A549 treated with dexamethasone at 1 μM for 4 hours (cell line): Measurements from ENCODE around the gene PKN1. TPM values are rescaled to one million over a fixed set of nuclear protein-coding genes. Genes with fewer than 3 reads are reported as not detected.

Experiments
- total RNA-seq: library from RNA; stranded (reverse); fragments of 200-300 nt; extraction: Qiagen RNA extraction; gene quantifications from 5 replicates; pipeline ENCODE4 v1.2.3, GENCODE V29; 2022

The PKN1 gene
- 65.6 to 93.4 TPM (median 81.1 TPM) in 5 replicates for total RNA-seq

DNA sequence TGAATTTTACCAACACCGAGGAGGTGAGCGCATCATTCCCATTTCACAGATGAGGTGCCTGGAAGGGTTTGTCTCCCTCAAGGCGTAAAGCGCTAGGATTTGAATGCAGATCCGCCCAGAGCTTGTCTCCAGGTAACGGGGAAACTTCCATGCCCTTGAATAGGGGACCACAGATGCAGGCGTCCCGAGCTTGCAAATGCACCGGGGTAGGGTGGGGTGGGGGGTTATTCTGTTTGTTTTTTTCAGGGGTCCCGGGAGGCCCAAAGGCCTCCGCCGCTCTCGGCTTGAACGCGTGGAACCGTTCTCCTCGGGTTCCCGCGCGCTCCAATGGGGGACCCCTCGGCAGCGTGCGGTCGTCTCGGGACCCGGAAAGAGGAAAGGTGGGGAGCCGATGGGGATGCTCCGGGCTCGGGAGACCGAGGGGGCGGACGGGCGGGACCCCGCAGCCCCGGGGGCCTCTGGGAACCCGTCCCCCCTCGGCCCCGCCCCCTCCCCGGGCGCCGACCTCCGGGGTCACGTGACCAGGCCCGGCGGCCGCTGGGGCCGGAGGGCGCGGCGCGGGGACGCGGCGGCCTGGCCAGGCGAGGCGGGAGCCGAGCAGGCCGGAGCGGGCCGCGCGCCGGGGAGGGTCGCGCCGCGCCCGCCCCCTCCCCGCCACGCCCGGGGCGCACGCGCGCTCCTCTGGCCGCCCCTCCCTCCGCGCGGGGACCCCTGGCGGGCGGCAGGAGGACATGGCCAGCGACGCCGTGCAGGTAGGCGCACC, at the start of gene PKN1:
TSS of gene PKN1 (plus strand) at position 516 of the 763 bp plus-strand sequence. CDS start at position 732, 216 bp downstream.

DNA sequence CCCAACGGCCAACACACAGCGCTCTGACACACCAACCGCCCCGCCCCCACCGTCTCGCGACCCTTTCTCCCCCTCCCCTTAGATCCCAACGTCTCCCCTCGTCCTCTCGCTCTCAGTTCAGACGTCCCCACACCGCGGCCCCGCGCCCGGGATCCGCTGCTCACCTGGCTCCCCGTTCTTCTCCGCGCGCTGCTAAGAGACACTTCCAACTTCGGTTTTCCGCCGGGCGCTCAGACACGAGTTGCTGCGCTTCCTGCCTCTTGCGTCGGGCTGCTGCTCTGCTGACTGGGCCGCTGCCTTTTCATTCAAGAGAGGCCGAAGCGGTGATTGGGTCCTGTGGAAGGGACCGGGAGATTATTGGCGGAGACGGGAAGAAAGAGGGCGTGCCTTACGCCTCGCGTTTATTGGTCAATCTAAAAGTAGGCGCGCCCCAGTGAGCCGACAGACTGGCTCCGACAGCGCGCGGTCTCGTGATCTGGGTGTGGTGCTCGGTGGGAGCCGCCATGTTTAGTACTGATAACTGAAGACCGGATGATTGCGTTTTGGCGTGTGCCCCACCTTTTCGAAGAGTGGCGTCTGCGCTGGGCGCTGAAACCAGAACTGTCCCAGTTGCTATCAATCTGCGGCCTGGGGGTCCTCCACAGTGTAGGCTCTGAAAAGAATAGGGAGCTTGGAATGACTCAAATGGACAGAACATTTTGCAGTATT, 13.8 kb upstream of the PKN1 start, which contains the start of gene DDX39A:
TSS of gene DDX39A (minus strand) at position 236 of the 708 bp plus-strand sequence. CDS start 6,121 bp downstream, outside the sequence.

DNA sequence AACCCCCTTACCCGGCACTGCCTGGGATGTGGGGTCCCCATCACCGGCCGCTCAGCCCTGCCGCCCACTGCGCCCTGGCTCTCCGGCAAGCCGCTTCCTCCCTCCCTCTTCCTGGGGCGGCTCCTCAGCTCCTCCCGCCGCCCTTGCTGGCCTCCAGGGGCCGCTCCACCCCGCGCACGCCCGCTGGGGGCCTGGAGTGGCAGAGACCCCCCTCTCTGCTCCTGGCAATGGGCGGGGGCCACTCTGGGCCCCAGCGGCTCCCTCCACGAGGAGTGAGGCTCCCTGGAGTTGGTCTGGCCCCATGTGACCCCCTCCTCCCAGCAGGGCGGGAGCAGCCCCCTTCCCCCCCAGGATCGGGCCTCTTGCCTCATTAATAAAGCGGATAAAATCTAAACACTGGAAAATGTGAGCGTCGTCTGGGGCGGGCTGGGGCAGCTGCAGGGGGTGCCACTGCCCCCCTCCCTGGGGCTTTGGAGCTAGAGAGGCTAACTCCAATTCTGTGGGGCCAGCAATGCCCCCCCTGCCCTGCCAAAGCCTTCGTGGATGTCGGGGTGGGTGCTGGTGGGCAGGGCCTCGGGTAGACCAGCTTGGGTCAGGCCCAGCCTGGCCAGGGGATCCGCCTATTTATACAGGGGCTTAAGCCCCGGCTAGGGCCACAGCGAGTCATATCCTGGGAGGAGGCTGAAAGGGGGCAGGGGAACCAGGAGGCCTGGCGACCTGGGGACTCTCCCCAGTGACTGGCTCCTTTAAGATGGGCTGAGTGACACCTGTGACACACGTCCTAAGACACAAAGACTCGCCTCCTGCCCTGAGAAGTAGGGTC, 42.4 kb downstream of the PKN1 start, which contains the start of gene PTGER1:
TSS of gene PTGER1 (minus strand) at position 104 of the 823 bp plus-strand sequence. CDS start 1,034 bp downstream, outside the sequence.

DNA sequence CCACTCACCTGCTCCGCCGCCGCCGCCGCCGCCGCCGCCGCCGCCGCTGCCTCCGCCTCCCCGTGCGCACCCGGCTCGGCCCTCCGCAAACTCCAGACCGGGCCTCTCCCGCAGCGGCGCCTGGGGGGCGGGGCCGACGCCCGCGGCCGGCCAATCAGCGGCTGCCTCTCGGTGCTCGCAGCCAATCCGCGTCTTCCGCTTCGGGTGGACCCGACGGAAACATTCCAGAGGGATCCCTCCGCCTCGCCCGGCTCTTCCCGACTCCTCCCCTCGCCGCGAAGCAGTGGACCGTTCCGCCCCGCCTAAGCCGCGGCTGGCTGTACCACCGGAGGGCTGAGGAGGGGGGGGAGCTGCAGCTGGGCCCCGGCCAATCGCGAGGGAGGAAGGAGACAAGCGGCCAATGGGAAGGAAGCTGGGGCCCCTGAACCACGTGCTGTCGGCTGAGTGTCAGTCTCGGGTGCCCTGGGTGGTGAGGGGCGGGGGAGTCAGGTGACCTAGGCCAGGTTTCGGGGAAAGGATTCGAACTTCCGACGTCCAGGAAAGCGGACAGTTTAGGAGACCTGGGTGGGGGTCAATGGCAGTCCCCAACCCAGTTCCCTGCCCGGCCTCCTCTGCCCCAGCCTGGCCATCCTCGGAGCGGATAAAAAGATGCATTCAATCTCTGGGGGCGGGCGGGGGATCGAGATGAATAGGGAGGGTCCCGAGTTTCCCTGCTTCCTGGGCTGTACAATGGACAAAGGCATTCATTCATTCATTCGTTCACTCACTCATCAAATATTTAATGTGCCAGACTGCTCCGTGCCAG, 63.1 kb downstream of the PKN1 start, which contains the start of gene GIPC1:
TSS of gene GIPC1 (minus strand) at position 99 of the 805 bp plus-strand sequence. CDS start 13,151 bp downstream, outside the sequence.

DNA sequence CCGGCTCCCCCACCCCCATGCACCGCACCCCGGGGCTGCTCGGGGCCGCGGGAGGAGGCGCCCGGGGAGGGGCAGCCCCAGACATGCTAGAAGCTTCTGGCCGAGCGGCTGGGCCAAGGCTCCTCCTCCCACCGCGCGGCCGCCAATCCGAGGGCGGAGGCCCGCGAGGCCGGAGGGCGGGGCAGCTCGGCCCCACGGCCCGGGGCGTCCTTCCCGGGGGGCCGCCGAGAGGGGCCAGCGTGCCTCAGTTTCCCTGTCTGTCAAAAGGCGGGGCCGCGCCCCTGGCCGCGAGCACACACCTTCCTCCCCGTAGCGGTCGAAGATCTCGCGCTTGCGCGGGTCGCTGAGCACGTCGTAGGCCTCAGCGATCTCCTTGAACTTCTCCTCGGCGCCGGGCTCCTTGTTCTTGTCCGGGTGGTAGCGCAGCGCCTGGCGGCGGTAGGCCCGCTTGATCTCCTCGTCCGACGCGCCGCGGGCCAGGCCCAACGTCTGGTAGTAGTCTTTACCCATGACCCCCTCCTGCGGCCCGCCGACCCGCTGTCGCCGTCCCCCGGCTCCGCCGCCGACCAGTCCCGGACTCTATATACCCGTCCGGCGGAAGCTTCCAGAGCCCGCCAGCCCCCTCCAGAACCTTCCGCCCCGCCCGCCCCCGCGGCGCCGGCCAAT, 84.9 kb downstream of the PKN1 start, which contains the start of gene DNAJB1:
TSS of gene DNAJB1 (minus strand) at position 558 of the 666 bp plus-strand sequence. CDS start at position 510, 48 bp downstream.

Other genes with a start within 250 kb of the PKN1 start
- gene ADGRL1, start 227.1 kb upstream of the PKN1 start, total RNA-seq = 5.3 to 10.0 TPM (median 8.7 TPM) in 5 replicates
- 66.9 to 87.5 TPM (median 83.9 TPM) in 5 replicates for gene ADGRE5, start 51.9 kb upstream of the PKN1 start, total RNA-seq
- gene DDX39A, start 14.0 kb upstream of the PKN1 start, total RNA-seq = 106 to 130 TPM (median 119 TPM) in 5 replicates
- 0.08 to 0.14 TPM (median 0.12 TPM) in 4 of 5 replicates, not detected in the other for gene PTGER1, start 42.0 kb downstream of the PKN1 start, total RNA-seq
- 91.4 to 163 TPM (median 158 TPM) in 5 replicates for gene GIPC1, start 62.8 kb downstream of the PKN1 start, total RNA-seq
- gene DNAJB1, start 85.1 kb downstream of the PKN1 start, total RNA-seq = 184 to 267 TPM (median 235 TPM) in 5 replicates
- 142 to 192 TPM (median 181 TPM) in 5 replicates for gene TECR, start 96.3 kb downstream of the PKN1 start, total RNA-seq
- gene NDUFB7, start 138.8 kb downstream of the PKN1 start, total RNA-seq = 160 to 195 TPM (median 190 TPM) in 5 replicates
- gene CLEC17A, start 149.8 kb downstream of the PKN1 start, total RNA-seq = not detected in 5 replicates
- gene ADGRE3, start 241.5 kb downstream of the PKN1 start, total RNA-seq = not detected in 5 replicates